NCI-H1930 (cell line): ENCODE measurements around the gene ICAM4.
A peak's percentile ranks its signal among the peaks of the same experiment; 100 is the strongest.
"Not testable (repeated sequence)": the region's sequence is repeated elsewhere in the genome, so short reads cannot be mapped to it uniquely, and the experiment has no call there.

ENCODE experiments used
- DNase-seq, 2 experiments: peaks; one replicate each; lab custom pipeline; 2025; lab: John Stamatoyannopoulos, UW

ICAM4 gene

DNA sequence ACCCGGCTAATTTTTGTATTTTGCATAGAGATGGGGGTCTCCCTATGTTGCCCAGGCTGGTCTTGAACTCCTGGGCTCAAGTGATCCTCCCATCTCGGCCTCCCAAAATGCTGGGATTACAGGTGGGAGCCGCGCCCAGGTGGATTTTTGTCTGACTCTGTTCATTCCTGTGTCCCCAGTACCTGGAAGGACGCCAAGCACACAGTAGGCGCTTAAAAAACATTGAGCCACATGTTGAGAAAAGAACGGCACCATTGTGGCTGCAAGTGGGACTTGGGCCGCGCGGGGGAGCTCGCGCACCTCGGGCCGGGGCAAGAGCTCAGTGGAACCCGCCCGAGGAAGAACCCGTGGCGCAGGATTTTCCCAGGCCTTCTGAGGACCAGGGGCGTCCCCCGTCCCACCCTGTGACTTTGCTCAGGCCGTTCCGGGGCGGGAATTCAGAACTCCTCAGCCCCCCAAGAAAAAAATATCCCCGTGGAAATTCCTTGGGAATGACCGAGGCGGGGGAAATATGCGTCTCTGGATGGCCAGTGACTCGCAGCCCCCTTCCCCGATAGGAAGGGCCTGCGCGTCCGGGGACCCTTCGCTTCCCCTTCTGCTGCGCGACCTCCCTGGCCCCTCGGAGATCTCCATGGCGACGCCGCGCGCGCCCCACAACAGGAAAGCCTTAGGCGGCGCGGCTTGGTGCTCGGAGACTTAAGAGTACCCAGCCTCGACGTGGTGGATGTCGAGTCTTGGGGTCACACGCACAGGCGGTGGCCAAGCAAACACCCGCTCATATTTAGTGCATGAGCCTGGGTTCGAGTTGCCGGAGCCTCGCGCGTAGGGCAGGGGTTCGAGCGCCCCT is 17.2 kb upstream of the ICAM4 start:
- DNase-seq, result peak in 1 of 2 experiments; percentile 35

DNA sequence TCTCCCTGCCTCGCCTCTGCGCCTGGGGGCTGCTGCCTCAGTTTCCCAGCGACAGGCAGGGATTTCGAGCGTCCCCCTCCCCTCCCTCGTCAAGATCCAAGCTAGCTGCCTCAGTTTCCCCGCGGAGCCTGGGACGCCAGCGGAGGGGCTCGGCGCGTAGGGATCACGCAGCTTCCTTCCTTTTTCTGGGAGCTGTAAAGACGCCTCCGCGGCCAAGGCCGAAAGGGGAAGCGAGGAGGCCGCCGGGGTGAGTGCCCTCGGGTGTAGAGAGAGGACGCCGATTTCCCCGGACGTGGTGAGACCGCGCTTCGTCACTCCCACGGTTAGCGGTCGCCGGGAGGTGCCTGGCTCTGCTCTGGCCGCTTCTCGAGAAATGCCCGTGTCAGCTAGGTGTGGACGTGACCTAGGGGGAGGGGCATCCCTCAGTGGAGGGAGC is 16.6 kb upstream of the ICAM4 start:
- DNase-seq, result no peak

DNA sequence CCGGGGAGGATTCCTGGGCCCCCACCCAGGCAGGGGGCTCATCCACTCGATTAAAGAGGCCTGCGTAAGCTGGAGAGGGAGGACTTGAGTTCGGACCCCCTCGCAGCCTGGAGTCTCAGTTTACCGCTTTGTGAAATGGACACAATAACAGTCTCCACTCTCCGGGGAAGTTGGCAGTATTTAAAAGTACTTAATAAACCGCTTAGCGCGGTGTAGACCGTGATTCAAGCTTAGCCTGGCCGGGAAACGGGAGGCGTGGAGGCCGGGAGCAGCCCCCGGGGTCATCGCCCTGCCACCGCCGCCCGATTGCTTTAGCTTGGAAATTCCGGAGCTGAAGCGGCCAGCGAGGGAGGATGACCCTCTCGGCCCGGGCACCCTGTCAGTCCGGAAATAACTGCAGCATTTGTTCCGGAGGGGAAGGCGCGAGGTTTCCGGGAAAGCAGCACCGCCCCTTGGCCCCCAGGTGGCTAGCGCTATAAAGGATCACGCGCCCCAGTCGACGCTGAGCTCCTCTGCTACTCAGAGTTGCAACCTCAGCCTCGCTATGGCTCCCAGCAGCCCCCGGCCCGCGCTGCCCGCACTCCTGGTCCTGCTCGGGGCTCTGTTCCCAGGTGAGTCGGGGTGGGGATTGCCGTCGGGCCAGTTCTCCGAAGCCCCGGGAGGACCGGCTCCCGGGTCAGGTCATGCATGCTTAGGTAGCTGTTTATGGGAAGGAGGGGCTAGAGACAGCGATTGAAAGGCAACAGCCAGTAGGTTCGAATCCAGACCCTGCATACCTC is 15.9 kb upstream of the ICAM4 start, which contains the start of gene ICAM1:
Gene ICAM1, plus strand, starts transcription at position 505 of the 779 bp plus-strand sequence. Its CDS starts 40 bp downstream, at position 545.
- DNase-seq, result no peak

DNA sequence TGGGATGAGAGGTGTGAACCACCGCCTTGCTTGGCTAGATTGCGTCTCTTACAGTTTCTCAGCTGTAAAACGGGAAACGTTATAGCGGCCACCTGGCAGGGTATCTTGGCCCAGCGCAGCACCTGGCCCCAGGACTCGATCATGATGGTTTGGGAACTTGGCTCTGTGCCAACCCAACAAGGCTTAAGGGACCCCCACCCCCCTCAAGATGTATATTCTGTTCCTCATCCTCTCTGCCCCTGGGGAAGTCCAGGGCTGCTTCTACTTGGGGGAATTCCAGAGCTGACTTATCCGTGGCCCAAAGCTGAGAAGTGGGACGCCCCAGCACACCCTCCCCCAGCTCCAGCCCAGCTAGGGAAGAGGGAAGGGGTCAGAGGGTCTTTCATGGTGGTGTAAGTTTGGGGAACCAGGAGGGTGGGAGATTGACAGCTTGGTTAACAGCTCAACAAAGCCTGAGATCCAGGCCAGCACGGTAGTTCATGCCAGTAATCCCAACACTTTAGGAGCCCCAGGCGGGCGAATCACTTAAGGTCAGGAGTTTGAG is 15.1 kb upstream of the ICAM4 start:
- DNase-seq, result no peak

DNA sequence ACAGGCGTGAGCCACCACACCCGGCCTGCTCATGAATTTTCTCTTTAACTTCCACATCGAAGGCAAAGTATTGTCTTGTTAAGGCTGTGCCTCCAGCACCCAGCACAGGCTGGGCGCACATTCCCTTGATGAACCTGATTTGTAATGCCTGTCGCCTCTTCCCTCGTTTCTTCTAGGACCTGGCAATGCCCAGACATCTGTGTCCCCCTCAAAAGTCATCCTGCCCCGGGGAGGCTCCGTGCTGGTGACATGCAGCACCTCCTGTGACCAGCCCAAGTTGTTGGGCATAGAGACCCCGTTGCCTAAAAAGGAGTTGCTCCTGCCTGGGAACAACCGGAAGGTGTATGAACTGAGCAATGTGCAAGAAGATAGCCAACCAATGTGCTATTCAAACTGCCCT is 12.2 kb upstream of the ICAM4 start:
- DNase-seq, result no peak

DNA sequence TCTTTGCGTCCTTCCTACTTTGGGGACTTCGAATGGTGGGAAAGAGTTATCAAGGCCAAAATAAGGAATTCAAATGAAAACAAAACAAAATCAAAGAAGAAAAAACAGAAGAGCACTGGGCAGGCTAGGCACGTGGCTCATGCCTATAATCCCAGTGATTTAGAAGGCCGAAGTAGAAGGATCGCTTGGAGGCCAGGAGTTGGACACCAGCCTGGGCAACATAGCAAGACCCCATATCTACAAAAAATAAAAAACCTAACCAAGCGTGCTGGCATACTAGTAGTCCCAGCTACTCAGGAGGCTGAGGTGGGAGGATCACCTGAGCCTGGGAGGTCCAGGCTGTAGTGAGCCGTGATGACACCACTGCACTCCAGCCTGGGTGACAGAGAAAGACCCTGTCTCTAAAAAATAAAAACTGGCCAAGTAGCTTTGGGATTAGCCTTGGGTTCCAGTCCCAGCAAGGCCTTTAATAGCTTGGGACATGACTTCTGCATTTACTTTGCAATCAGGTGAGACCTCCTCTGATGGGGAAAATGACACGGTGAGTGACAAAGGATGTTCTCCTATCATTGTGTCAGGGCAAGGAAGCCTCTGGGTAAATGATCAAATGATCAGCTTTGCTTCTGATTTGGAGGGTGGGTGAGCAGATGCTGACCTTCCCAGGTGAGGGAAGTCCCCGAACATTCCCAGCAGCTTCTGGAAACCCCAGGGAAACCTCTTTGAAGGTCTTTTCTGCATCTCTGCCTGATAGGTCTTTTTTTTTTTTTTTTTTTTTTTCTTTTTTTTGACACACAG is 8.8 kb upstream of the ICAM4 start:
- no peak for DNase-seq

DNA sequence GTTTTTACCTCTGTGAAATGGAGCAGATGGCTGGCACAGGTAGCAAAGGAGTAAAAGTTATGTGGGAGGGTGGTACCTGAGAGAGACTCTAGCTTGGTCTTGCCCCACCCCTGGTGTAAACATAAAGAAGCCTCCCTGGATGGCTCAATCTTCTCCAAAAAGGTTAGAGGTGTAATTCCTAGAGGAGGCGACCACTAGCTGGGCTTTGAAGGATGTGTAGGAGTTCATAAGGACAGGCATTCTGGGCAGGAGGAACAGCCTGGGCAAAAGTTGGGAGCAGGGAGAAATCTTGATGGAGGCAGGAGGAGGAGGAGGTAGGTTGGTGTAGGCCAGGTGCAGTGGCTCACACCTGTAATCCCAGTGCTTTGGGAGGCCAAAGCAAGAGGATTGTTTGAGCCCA is 7.8 kb upstream of the ICAM4 start:
- no peak for DNase-seq

DNA sequence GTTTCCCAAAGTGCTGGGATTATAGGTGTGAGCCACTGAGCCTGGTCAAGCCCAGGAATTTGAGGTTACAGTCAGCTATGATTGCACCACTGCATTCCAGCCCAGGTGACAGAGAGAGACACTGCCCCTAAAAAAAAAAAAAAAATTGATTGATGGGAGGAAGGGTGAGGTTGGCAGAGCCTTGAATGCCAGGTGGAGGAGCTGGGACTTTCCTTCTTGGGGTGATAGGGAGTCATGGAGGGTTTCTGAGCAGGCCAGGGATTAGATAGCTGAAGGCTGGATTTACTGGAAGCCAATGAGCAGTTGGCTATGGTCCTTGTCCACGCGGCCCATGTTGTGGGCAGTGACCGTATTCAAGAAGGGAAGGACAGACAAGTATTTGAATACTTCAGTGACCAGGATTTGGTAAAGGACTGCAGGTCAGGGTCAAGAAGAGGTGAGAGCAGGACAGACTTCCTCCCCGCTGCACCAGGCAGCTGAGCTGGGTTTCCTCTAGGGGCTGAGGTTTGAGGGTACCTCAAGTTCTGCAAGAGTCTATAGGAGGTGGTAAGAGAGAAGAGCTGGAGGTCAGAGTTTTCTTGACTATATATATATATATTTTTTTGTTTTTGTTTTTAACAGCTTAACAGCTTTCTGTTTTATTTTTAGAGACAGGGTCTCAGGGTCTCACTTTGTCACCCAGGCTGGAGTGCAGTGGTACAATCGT is 6.9 kb upstream of the ICAM4 start:
- DNase-seq, result no peak

DNA sequence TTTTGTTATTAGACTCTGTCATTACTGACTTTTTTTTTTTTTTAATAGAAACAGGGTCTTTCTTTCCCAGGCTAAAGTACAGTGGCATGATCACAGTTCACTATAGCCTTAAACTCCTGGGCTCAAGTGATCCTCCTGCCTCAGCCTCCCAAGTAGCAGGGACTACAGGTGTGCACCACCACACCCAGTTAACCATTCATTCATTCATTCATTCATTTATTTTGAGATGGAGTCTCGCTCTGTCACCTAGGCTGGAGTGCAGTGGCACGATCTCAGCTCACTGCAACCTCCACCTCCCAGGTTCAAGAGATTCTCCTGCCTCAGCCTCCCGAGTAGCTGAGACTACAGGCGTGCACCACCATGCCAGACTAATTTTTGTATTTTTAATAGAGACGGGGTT is 4.7 kb upstream of the ICAM4 start:
- not testable (repeated sequence) for DNase-seq

DNA sequence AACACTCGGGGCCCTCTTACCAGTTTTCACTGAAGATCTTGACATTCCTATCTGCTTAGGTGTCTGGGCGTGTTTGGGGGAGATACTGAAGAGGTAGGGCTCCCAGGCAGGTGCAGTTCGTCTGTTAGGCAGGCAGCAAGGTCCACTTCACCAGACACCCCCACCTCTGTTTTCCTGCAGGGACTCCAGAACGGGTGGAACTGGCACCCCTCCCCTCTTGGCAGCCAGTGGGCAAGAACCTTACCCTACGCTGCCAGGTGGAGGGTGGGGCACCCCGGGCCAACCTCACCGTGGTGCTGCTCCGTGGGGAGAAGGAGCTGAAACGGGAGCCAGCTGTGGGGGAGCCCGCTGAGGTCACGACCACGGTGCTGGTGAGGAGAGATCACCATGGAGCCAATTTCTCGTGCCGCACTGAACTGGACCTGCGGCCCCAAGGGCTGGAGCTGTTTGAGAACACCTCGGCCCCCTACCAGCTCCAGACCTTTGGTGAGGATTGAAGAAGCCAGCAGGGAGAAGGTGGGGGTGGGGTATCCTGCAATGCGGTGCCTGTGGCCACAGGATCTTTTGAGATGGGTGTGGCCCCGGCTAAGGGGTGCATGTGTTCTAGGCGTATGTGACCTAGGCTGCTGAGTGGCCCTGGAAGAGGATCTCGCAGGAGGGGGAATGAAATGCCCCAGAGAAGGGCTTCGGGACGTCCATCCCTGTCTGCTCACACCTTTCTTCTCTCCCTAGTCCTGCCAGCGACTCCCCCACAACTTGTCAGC is 3.3 kb upstream of the ICAM4 start:
- no peak for DNase-seq

DNA sequence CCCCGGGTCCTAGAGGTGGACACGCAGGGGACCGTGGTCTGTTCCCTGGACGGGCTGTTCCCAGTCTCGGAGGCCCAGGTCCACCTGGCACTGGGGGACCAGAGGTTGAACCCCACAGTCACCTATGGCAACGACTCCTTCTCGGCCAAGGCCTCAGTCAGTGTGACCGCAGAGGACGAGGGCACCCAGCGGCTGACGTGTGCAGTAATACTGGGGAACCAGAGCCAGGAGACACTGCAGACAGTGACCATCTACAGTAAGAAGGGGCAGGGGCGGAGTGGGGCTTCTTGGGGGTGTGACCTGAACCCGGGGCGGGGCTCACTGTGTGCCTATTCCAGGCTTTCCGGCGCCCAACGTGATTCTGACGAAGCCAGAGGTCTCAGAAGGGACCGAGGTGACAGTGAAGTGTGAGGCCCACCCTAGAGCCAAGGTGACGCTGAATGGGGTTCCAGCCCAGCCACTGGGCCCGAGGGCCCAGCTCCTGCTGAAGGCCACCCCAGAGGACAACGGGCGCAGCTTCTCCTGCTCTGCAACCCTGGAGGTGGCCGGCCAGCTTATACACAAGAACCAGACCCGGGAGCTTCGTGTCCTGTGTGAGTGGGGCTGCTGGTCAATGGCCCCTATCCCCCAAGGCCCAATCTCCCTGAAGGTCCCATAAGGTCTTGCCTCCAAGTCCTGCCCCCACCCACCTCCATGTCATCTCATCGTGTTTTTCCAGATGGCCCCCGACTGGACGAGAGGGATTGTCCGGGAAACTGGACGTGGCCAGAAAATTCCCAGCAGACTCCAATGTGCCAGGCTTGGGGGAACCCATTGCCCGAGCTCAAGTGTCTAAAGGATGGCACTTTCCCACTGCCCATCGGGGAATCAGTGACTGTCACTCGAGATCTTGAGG is 2.4 kb upstream of the ICAM4 start:
- DNase-seq, result no peak

DNA sequence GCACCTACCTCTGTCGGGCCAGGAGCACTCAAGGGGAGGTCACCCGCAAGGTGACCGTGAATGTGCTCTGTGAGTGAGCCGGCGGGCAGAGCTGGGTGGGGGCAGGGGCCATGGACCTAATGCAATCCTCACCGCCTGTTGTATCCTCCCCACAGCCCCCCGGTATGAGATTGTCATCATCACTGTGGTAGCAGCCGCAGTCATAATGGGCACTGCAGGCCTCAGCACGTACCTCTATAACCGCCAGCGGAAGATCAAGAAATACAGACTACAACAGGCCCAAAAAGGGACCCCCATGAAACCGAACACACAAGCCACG is 1.8 kb upstream of the ICAM4 start:
- DNase-seq, result no peak

DNA sequence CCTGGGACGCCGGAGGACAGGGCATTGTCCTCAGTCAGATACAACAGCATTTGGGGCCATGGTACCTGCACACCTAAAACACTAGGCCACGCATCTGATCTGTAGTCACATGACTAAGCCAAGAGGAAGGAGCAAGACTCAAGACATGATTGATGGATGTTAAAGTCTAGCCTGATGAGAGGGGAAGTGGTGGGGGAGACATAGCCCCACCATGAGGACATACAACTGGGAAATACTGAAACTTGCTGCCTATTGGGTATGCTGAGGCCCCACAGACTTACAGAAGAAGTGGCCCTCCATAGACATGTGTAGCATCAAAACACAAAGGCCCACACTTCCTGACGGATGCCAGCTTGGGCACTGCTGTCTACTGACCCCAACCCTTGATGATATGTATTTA is 1.4 kb upstream of the ICAM4 start:
- no peak for DNase-seq

DNA sequence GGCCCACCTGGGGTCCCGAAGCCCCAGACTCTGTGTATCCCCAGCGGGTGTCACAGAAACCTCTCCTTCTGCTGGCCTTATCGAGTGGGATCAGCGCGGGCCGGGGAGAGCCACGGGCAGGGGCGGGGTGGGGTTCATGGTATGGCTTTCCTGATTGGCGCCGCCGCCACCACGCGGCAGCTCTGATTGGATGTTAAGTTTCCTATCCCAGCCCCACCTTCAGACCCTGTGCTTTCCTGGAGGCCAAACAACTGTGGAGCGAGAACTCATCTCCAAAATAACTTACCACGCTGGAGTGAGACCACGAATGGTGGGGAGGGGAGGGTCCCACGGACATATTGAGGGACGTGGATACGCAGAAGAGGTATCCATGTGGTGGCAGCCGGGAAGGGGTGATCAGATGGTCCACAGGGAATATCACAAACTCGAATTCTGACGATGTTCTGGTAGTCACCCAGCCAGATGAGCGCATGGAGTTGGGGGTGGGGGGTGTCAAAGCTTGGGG is 2.0 kb downstream of the ICAM4 start:
- DNase-seq, result no peak

DNA sequence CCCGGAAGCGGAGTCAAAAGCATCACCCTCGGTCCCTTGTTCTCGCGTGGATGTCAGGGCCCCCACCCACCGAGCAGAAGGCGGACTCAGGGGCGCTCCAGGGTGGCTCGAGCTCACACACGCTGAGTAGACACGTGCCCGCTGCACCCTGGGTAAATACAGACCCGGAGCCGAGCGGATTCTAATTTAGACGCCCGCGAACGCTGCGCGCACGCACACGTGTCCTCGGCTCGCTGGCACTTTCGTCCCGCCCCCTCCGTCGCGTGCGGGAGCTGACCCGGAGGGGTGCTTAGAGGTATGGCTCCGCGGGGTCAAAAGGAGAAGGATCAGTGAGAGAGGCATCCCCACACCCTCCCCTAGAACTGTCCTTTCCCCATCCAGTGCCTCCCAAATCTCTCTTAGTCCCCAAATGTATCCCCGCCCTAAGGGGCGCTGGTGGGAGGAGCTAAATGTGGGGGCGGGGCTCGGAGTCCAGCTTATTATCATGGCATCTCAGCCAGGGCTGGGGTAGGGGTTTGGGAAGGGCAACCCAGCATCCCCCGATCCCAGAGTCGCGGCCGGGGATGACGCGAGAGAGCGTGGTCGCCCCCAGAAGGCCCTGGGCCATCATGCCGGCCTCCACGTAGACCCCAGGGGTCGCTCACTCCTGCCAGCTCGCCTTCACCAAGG is 2.5 kb downstream of the ICAM4 start:
- peak; percentile 21 to 37 for DNase-seq

DNA sequence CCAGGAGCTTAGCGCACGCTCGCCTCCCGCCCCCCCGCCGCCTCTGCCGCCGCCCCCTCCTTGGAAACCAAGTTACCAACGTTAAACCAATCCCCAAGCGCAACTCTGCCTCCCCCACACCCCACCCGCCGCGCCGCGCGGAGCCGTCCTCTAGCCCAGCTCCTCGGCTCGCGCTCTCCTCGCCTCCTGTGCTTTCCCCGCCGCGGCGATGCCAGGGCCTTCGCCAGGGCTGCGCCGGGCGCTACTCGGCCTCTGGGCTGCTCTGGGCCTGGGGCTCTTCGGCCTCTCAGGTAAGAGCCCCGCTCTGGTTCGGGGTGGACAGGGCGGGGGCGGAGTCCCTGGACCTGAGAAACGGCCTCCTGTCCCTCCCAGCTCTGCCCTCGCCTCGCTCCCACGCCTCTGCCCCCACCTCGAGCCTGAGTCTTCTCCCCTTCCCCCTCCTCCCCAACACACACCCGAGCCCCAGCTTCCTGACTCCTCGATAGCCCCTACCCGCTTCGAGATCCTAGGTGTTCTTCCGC is 3.1 kb downstream of the ICAM4 start, which contains the start of gene ICAM5:
Gene ICAM5, plus strand, starts transcription at position 117 of the 521 bp plus-strand sequence. Its CDS starts 92 bp downstream, at position 209.
- DNase-seq, result no peak

DNA sequence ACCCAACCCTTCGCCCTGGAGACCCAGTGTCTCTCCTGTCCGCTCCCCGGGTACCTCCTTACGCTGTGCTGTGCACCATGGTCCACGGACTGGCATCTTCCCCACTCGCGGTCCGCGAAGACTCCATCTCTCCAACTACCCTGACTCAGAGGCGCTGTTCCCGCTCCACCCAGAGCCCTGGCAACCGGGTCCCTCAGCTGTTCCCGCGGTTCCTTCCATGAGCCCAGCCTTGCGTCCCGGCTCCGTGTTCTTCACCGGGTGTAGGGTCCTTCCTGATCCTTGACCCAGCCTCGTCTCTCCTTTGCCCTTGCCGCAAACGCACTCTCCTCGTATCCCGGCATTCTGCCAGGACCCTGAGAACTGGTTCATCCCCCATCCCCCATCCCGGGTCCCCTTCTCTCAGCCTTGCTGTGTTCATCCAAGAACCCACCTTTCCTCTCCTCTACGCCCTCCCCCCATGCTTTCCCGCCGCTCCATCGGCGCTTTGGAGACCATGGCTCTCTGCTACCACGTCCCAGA is 3.7 kb downstream of the ICAM4 start:
- no peak for DNase-seq

DNA sequence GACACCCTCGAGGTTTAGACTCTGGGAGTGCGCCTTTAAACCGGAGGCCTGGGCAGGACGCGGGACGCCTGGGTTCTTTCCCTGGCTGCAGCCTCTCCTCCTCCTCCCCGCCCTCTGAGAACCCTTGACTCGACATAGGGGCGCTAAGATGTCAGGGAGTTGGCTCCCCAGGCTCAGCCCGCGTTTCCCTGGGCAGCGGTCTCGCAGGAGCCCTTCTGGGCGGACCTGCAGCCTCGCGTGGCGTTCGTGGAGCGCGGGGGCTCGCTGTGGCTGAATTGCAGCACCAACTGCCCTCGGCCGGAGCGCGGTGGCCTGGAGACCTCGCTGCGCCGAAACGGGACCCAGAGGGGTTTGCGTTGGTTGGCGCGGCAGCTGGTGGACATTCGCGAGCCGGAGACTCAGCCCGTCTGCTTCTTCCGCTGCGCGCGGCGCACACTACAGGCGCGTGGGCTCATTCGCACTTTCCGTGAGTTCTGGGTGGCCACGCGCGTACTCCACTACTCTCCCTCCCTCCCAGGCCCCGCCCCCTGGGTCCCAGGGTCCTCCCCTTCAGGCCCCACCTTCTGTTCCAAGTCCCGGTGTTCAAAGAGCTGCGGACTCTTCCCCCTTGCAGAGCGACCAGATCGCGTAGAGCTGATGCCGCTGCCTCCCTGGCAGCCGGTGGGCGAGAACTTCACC is 4.3 kb downstream of the ICAM4 start:
- DNase-seq, result no peak
